NK-92 treated with Interleukin-12 subunit alpha and Interleukin-12 subunit beta, amount 100 ng/mL, for 24 hours (cell line): Measurements from ENCODE around the gene ZMYND8.
"Not testable (repeated sequence)": the region's sequence is repeated elsewhere in the genome, so short reads cannot be mapped to it uniquely, and the experiment has no call there.

ENCODE experiments used
- DNase-seq: peaks from one replicate; lab custom pipeline; 2025; lab: John Stamatoyannopoulos, UW

The ZMYND8 gene

DNA sequence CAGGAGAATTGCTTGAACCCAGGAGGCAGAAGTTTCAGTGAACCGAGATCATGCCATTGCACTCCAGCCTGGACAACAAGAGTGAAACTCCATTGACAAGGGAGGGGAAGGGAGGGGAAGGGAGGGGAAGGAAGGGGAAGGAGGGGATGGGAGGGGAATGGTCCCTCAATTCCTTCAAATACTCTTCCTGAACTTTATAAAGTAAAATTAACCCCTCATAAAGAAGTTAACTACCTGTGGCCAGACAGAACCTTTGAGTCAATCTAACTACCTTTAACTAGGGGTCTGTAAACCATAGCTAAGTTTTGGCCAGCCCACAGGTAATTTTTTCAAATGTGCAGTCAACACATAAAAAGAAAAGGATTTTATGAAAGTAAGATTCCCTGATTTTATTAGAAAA, 131.0 kb downstream of the ZMYND8 start:
- DNase-seq = no peak

DNA sequence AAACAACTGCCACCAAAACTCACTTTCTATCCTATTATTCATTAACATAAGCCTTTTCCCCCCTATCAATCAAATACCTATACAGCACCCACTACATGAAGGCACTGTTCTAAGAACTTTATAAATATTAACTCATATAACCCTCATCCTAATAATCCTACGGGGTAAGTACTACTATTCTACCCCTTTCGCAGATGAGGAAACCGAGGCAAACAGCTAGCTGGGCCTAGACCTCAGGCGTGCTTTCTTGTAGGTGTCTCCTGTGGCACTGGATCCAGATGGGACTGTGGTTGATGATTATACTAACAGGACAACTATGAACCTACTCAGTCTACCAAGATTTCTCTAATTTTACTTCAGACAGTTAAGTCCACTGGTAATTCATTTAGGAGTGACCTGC, 131.6 kb downstream of the ZMYND8 start:
- no peak for DNase-seq

DNA sequence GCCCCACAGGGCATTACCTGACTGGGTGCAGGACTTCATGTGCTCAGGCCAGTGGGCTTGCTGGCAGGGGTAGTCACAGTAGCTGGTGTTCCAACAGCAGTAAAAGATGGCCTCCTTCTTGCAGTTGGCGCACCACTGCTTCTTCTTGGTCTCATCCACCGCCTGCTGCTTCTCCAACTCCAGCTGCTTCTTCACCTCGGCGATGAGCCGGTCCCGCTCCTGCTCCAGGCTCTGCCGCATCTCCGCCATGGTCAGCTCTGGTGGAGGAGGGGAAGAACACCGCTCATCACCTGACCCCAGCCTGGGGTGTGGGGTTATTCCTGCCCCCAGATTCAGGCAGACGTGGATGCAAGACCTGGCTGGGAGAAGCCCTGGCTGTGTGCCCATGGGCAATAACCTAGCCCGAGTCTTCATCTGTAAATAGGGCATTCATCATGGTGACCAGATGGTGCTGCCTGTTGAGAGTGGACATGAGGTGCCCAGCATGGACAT, 132.2 kb downstream of the ZMYND8 start:
- no peak for DNase-seq

DNA sequence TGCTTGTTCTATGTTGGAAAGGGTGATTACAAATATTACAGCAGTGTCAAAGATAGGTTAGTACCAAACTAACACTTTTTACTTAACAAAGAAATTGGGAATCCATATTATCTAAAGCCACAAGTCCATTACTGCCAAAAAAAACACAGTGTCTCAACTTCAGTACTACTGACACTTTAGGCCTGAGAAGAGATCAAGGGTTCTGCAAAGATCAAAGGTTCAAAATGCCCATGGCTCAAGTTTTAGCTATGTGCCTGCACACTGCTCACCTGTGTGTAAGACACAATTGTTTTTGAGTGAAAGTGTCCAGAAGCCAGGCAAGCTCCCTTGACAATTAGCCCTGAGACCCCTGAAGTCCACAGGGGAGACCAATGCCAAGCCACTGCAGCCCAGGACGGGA, 132.6 kb downstream of the ZMYND8 start:
- no peak for DNase-seq

DNA sequence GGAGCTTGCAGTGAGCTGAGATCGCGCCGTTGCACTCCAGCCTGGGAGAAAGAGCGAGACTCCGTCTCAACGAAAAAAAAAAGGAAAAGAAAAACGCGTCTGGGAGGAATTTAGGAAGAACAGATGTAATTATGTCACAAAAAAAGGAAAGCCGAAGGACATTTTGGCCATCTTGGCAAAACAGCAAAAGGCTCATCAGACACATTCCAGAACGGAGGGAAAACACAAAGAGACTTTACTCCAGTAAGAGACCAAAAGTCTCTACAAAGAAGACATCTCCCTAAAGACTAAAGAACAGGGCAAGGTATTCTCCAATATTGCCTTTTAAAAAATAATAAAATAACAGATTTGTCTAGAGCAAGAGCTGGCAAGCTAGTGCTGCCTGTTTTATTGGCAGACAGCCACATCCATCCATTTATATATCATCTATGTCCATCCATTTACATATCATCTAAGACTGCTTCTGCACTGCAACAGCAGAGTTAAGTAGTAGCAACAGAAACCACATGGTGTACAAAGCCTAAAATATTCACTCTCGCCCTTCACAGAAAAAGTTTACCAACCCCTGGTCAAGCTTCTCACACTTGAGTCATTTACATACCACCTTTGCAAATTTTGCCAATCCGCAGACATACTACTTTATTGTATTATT, 133.9 kb downstream of the ZMYND8 start:
- no peak for DNase-seq

DNA sequence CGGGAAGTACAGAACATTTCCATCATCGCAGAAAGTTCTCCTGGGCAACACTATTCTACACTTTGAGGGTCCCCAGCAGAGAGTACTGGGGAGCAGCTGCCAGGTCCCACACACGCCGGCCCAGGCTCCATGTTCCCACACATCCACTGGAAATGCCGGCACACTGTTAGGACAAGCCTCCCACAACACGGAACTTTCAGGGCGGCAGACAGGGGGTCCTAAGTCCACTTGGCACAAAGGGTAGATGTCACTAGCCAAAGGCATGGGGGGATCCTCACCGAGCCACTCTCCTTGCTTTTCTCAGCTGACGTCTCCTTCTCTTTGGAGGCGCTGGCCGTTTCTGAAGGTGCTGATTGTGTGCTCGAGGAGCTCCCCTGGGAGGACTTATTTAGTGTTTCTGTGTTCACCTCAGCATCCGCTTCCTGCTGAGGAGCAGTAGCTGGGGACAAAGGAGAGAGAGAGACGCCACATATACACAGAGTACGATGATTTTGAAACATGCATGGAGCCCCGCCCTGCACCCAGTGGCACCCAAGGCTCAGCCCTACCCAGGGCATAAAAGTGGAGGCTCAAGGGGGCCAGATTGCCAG, 135.4 kb downstream of the ZMYND8 start:
- no peak for DNase-seq

DNA sequence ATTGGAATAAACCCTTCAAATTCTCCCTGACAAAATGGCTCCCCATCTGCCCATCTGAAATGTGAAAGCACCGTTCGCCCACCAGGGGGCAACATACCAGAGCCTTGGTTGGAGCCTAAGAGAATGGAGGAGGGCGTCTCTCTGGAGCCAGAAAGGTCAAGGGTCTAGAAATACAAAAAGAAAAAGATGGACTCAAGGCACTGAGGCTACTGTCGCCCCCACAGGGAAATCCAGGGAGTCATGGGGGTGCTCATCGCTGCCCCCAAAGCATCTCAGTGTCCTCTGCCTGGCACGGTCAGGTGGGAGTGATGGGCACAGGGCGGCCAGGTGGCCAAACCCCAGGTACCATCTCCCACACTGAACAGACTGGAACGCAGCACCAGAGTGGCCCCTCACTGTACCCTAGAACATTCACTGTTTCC, 136.3 kb downstream of the ZMYND8 start:
- DNase-seq = no peak

DNA sequence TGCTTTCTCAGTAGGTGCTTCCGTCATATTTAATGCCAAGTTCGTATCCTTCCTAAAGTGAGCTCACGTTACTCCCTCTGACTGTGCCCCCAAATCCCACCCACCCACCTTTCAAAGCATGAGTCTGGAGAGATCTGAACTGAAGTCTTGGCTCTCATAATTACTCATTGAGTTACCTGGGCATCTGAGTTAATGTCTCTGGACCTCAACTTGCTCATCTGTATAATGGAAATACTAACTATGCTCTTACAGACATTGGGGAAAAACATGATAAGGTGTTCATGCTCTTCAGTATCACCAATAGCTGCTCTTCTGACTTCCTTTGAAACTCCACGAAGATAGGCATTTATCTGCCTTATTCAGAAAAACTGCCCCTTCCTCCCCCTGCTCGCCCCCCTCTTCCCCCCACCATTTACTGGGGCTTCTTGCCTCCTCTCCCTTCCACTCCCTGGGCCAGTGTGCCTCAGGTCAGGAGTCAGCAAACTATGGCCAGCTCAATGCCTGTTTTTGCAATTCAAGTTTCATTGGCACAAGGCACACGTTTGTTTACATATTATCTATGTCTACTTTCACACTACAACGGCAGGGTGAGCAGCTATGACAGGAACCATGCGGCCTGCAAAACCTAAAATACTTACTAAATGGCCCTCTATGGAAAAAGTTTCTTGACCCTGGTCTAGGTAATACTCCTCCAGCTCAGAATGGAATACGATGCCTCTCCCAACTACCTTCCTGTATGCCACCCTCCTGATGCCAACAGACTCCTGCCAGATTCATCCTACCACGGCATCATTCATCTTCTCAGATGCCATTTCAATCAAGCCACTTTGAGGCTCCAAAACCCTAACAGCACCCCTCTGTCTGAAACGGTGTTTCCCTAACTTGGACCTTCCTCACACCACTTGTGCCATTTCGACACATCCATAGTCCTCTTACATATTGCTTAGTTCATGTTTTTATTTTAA, 138.7 kb downstream of the ZMYND8 start:
- DNase-seq = no peak

DNA sequence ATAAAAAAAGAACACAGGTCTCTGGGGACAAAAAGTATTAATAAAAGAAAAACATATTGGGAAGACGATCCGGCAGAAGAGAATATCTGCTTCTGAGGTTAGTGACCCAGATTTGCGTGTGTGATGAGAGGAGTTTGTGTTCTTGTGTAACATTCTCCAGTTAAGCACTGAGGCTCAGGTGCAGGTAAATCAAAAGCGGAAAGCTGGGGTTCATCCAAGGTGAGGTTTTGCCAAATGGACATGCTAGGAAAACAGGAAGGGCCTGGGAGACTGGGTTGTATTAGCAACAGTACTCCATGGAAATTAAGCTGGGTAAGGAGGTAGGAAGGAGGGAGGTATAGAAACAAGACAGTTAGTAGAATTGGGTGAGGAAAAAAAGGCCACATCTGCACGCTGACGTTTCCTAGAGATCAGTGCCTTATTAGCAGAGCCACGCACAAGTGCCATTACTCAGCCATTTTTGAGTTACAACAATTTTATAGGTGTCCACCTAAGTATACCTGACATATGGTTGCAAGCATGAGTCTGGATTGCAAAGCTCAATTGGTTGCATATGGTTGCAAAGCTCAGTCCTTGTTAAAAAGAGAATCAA, 139.6 kb downstream of the ZMYND8 start:
- DNase-seq = no peak

DNA sequence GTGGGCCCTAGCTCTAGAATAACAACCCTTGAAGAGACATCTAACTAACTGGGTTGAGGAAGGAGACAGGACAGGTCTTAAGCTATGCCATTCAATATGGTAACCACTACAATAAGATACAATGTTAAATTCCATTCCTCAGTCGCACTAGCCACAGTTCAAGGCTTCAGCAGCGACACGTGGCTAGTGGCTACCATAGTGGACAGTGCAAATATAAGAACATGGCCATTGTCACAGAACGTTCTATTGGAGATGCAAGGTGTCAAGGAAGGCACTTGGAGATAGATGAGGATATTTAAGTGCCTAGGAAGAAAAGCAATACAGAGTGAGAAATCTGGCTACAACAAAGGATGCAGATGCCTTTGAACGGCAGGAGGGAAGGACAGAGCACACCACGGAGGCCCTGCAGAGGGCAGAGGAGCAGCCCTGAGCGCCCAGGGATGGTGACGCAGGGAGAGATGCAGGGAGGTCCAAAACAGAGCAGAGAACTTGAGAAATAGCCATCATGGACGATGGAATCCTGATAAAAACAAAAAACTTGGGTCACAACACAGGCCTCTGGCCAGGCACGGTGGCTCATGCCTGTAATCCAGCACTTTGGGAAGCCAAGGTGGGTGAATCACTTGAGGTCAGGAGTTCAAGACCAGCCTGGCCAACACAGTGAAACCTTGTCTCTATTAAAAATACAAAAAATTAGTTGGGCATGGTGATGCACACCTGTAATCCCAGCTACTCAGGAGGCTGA, 140.7 kb downstream of the ZMYND8 start:
- no peak for DNase-seq

DNA sequence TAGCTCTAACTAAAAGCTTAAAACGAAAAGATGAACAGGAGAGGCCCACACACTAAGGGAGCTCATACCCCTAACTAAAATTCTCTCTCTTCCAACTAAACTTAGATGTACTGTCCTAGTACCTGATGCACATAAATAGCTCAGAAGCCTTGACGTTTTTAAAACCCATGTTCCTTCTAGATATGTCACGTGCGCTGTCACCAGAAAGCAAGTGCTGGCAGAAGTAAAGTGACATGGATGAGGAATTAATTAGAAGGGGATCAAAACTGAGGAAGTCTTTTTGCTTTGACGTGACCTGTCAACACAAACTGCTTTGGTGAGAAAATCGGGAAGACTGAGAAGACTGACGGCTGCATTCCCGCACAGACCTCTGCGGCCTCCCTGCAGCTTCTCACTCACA, 142.5 kb downstream of the ZMYND8 start:
- no peak for DNase-seq

DNA sequence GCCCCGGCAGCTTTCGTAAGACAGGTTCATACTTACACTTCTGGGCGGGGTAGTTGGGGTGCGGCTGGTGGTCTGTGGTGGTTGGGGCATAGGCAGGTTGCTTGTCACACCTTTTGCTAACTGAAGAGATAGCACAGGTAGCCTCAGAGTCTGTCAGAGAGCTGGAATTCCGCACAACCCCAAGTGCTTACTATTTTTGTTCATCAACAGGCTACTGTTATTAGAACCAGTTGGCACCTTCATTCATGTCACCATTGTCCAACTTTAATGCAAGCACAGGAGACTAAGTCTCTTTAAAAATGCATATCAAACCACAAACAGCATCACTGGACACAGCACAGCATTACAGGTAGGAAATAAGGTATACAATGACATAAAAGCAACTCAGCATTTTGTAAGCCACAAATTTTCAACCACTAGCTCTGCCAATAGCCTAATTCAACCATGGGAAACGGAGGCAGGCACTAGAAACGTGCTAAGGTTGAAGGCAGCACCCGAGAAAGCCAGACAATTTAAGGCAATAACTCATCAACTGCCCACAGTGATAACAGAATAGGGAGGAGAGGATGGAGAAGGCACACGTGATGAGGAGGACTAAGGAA, 143.8 kb downstream of the ZMYND8 start:
- DNase-seq = no peak

DNA sequence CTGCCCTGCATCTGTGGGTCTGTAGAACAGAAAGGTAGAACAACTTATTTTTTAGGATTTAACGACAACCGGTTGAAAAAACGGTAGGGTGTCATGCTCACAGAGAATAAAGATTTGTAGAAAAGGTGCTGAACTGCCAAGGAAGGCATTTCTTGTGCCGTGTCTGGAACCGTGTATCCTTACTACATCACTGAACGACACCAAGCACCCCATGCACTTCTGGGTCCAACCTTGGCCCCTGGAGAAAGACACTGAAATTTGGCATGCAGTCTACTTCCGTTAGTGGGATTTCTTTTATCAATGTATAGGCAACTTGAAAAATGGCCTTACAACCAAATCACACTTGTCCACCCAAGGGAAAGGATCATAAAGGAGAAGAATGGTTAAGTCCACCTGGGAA, 145.5 kb downstream of the ZMYND8 start:
- DNase-seq = no peak

DNA sequence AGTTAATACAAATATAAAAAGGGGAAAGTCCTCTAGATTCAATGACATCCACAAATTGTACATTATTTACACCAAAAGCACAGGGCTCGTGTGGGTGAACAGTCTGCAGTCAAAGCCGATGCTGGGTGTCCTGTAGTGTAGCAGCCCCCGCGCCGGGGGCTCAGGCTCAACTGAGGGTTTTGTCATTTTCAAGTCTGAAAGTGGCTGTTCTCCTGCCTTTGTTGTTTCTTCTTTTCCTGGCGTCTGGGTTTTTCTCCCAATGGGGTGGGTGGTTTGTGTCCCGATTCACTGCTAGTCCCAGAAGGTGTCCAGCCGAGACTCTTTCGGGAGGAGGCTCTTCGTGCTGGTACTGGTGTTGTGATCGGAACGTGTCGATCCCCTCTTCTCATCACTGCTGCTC, 146.0 kb downstream of the ZMYND8 start:
- no peak for DNase-seq

DNA sequence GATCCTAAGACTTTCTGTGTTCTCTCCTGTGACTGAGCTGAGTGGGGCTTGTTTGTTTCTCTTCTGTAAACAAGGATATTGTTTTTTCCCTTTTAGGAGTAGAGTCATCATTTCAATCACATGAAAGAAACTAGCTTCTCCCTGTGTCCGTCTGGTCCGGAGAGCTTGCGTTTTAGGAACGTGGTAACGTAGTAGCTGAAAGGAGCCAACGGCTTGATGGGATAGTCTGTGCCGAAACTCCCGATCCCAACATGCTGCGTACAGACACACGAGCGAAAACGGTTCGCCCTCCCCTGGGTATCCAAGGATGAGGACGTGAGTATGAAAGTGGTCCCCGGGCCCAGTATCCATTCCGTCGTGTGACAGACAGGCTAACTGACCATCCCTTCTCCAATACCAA, 146.5 kb downstream of the ZMYND8 start:
- DNase-seq = no peak

DNA sequence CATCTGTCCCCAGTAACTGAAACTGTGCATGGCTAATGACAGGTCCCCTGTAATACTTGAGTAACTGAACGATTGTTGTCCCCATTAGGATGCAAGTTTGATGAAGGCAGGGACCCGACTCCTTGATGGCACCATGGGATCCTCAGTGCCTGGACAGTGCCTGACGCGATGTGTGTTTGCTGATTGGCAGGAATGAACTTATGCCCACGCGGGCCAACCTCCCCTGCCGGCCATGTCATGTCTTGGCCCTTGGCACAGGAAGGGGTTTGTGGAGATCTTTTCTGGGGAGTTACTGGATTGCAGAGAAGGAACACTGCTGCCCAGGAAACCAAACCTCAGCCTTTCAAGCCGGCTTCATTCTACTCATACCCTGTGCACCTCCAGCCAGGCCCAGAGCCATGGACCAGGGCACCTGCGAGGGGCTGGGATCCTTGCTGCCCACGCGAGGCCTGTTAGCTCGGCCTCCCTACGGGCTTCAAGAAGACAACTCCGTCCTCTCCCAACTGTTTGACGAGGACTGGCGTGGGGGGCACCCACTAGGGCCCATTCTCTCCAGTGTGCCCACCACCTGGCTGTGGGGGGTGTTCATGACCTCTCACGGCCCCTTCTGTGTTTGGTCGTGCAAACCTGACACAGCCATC, 147.8 kb downstream of the ZMYND8 start:
- no peak for DNase-seq

DNA sequence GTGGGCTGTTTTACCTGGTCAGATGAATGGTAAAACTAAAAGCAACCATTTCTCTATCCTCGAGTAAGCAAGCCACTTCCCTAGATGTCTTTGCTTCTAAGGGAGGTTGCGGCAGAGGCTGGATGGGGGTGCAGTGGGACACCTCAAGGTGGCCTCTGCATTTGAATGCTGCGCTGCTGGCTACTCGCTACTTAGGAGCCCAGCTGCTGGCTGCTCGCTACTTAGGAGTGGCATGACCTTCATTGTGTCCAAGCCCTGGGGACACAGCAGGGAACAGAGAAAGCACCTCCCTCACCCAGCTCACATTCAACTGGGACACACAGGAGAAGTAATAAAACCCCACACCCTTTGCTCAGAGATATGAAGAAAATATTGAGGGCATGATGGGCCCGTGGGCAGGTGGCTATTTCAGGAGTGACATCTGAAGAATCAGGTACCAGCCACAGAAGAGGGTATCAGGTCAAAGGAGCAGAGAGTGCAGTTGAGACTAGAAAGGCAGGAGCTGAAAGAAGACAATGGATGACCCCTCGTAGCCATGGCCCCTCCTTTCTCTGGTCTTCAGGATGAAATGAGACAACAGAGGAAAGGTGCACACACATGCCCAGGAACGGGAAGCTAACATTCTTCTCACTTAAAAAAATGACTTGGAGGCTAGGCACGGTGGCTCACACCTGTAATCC, 149.4 kb downstream of the ZMYND8 start:
- no peak for DNase-seq

DNA sequence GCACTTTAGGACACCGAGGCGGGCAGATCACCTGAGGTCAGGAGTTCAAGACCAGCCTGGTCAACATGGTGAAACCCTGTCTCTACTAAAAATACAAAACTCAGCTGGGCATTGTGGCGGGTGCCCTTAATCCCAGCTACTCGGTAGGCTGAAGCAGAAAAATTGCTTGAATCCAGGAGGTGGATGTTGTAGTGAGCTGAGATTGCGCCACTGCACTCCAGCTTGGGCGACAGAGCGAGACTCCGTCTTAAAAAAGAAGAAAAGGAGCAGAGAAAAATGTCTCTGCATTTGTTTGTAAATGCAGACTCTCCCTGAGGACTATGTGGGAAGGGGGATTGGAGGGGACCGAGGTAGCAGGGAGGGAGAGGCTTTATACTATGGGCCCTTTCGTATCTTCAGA, 149.9 kb downstream of the ZMYND8 start:
- DNase-seq = not testable (repeated sequence)

DNA sequence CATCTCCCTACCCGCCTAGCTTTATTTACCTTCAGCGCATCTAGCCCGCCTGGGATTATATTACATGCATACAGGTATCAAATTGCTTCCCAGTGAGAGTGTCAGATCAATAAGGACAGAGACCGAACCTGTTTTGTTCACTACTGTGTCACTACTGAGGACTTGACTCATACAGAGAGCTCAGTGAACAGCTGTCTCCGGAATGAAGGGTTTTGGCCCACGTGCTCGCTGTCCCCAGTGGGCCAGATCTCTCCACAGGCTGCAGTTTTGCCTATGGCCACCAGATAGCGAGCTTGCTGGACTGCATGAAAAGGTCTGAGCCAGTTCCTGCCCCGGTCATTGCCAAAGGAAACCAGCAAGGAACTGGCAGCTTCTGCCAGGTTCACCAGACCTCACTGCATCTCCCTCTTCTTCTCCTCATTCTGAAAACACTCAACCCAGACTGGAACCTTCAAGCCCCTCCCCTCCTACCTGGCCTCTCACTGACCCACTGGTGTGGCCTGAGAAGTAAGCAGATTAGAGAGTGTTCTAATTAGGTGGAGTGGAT, 150.8 kb downstream of the ZMYND8 start:
- DNase-seq = no peak

DNA sequence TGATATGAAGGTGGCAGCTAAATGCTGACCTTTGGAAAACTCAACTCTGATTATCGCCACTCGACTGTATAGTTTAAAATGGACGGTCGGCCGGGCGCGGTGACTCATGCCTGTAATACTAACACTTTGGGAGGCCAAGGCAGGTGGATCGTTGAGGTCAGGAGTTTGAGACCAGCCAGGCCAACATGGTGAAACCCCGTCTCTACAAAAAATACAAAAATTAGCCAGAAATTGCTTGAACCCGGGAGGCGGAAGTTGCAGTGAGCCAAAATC, 151.7 kb downstream of the ZMYND8 start:
- DNase-seq = not testable (repeated sequence)
